K562 (cell line): ENCODE data around the gene LHPP. TPM values are rescaled to one million over a fixed set of nuclear protein-coding genes. Genes with fewer than 3 reads are reported as not detected.

Experiments used
- ATAC-seq: fragments of 200-7000 bp; cut with Tn5 transposase; 3 replicates; pipeline ENCODE4 v1.9.1; 2020; ENCODE audit warnings: moderate library complexity
- BruUV-seq: library from RNA; stranded (reverse); fragments of 400-500 nt; replicated peaks from 2 replicates; lab custom pipeline; 2021; lab: Mats Ljungman, UMichigan
- CTCF ChIA-PET: fragments of 300-600 bp; formaldehyde crosslinking; extraction: SDS; loops from one replicate; lab custom pipeline; 2021; ENCODE audit warnings: low intra/inter-chr PET ratio; lab: Yijun Ruan, JAX
- POLR2A ChIA-PET: fragments of 300-600, 350-650 bp; sonication (Branson Sonifier 250); formaldehyde crosslinking; extraction: SDS; loops from one replicate; lab custom pipeline; 2021; ENCODE audit warnings: antibody characterized with exemption, inconsistent platforms; lab: Yijun Ruan, JAX
- DNase-seq, 4 experiments: peaks; one replicate each; pipeline versions ENCODE4 v3.0.0 to v3.0.0-alpha.2; 2011 to 2018; ENCODE audit warnings: low spot score in 3 of 4, mixed read lengths in 3 of 4; ENCODE audit errors: extremely low read depth in 1 of 4
- FAIRE-seq: peaks from 2 replicates; lab custom pipeline; 2011; peaks lifted over from hg19 to GRCh38; lab: Jason Lieb, UNC
- H2AFZ ChIP-seq: 2 replicates; pipeline ENCODE4 v1.6.0; 2011; ENCODE audit warnings: low read depth, low read length, control low read depth, inconsistent platforms
- H3K27ac ChIP-seq: fragments of 200-600 bp; 3 replicates; pipeline ENCODE4 v1.8.0; 2011; ENCODE audit warnings: low read depth, mild to moderate bottlenecking, control low read depth, inconsistent platforms, low read length, moderate library complexity, mixed read lengths; ENCODE audit errors: extremely low read depth
- H3K27me3 ChIP-seq, 2 experiments: fragments of 300-600 bp in 1 of 2; 2 replicates in 1 of 2; 3 replicates in 1 of 2; pipeline versions ENCODE4 v1.6.0 to v1.8.0; 2011; ENCODE audit warnings: inconsistent platforms in 2 of 2, low read length in 2 of 2, mild to moderate bottlenecking in 1 of 2, mixed read lengths in 1 of 2, moderate library complexity in 1 of 2; ENCODE audit not compliant: control insufficient read depth in 2 of 2, insufficient read depth in 2 of 2
- H3K36me3 ChIP-seq: fragments of 300-600 bp; 3 replicates; pipeline ENCODE4 v1.8.0; 2011; ENCODE audit warnings: mild to moderate bottlenecking, low read length, inconsistent platforms; ENCODE audit not compliant: control insufficient read depth, insufficient read depth
- H3K4me1 ChIP-seq, 2 experiments: fragments of 200-600 bp in 1 of 2; replicated peaks in 1 of 2; 2 replicates in 1 of 2; 3 replicates in 1 of 2; pipeline versions ENCODE4 v1.5.1 to v1.8.0; 2011; ENCODE audit warnings: inconsistent platforms in 2 of 2, low read length in 2 of 2, mild to moderate bottlenecking in 1 of 2, mixed read lengths in 1 of 2, moderate library complexity in 1 of 2; ENCODE audit not compliant: control insufficient read depth in 2 of 2, insufficient read depth in 2 of 2
- H3K4me2 ChIP-seq: 2 replicates; pipeline ENCODE4 v1.6.1; 2011; ENCODE audit warnings: low read length, control low read depth, inconsistent platforms, mixed read lengths; ENCODE audit not compliant: insufficient read depth
- H3K4me3 ChIP-seq: fragments of 200-600 bp; sonication (generic), shearing (Covaris generic); 2 replicates; pipeline ENCODE4 v1.5.1; 2016; ENCODE audit warnings: control low read depth, inconsistent platforms
- H3K79me2 ChIP-seq: fragments of 200-600 bp; 3 replicates; pipeline ENCODE4 v1.8.0; 2011; ENCODE audit warnings: low read length, inconsistent platforms; ENCODE audit not compliant: control insufficient read depth, insufficient read depth
- H3K9ac ChIP-seq, 2 experiments: 2 replicates each; pipeline versions ENCODE4 v1.6.0 to v1.6.1; 2011; ENCODE audit warnings: low read depth in 2 of 2, low read length in 2 of 2, control low read depth in 1 of 2, inconsistent platforms in 1 of 2, mild to moderate bottlenecking in 1 of 2, mixed read lengths in 1 of 2; ENCODE audit not compliant: insufficient read depth in 1 of 2
- H3K9me1 ChIP-seq: one replicate; pipeline ENCODE4 v1.6.0; 2011; ENCODE audit warnings: inconsistent platforms, mild to moderate bottlenecking, low read length, moderate library complexity; ENCODE audit not compliant: control insufficient read depth, insufficient read depth
- H3K9me3 ChIP-seq: replicated peaks from 2 replicates; pipeline ENCODE4 v1.5.1; 2011; ENCODE audit warnings: low read depth, low read length, inconsistent platforms; ENCODE audit not compliant: control insufficient read depth, insufficient read depth
- H4K20me1 ChIP-seq: replicated peaks from 2 replicates; pipeline ENCODE4 v1.6.1; 2011; ENCODE audit warnings: low read length, inconsistent platforms, mixed read lengths; ENCODE audit not compliant: control insufficient read depth, insufficient read depth
- BRCA1 ChIP-seq, 2 experiments: fragments of 450-650 bp in 1 of 2; sonication (generic) in 1 of 2; formaldehyde crosslinking in 1 of 2; IDR thresholded peaks; 2 replicates each; pipeline versions ENCODE4 v1.5.0 to v1.6.1; 2017 to 2020; ENCODE audit warnings: mild to moderate bottlenecking in 1 of 2, missing genetic modification reagents in 1 of 2
- ELK3 ChIP-seq: fragments of 450-650 bp; formaldehyde crosslinking; IDR thresholded peaks from 2 replicates; pipeline ENCODE4 v1.4.0; 2020; ENCODE audit warnings: mild to moderate bottlenecking
- EP400 ChIP-seq: fragments of 450-650 bp; IDR thresholded peaks from 2 replicates; pipeline ENCODE4 v1.6.1; 2017; ENCODE audit warnings: antibody characterized with exemption, mild to moderate bottlenecking, moderate library complexity
- GATAD2A ChIP-seq: fragments of 450-650 bp; IDR thresholded peaks from 2 replicates; pipeline ENCODE4 v1.6.1; 2017
- HNRNPLL ChIP-seq: fragments of 200-400 bp; formaldehyde crosslinking; IDR thresholded peaks from 2 replicates; pipeline ENCODE4 v1.6.1; 2017; ENCODE audit warnings: low read length, low read depth, mild to moderate bottlenecking; ENCODE audit not compliant: poor library complexity, severe bottlenecking
- JUNB ChIP-seq: fragments of 450-650 bp; formaldehyde crosslinking; conservative IDR thresholded peaks from 2 replicates; pipeline ENCODE4 v1.4.0; 2020; ENCODE audit warnings: mild to moderate bottlenecking
- RBFOX2 ChIP-seq: fragments of 200-400 bp; formaldehyde crosslinking; IDR thresholded peaks from 2 replicates; pipeline ENCODE4 v1.6.1; 2017; ENCODE audit warnings: low read depth, mild to moderate bottlenecking, low read length, moderate library complexity
- XRCC5 ChIP-seq: fragments of 200-400 bp; formaldehyde crosslinking; IDR thresholded peaks from 2 replicates; pipeline ENCODE4 v1.6.1; 2017; ENCODE audit warnings: low read depth, mild to moderate bottlenecking, low read length
- ZNF511 ChIP-seq: sonication (generic); formaldehyde crosslinking; IDR thresholded peaks from 2 replicates; pipeline ENCODE4 v1.8.0; 2022; ENCODE audit warnings: mild to moderate bottlenecking, missing genetic modification reagents
- WGBS: fragments of 100-300 bp; shearing (Covaris generic); methylation state at CpG from one replicate; pipeline ENCODE4 v1.1.6; 2016; ENCODE audit warnings: low coverage, mixed read lengths; ENCODE audit not compliant: insufficient coverage; ENCODE audit errors: missing lambda C conversion rate; 5-methylcytosine and 5-hydroxymethylcytosine counted together
- in situ Hi-C: fragments of 300-500 bp; cut with MboI; formaldehyde crosslinking; loops from 4 replicates; pipeline ENCODE4 v1.15.0; 2018; ENCODE audit warnings: inconsistent platforms, mixed read lengths
- intact Hi-C: fragments of 100-400 bp; cut with micrococcal nuclease; formaldehyde crosslinking; loops from 2 replicates; pipeline ENCODE4 v1.14.2; 2022
- polyA plus RNA-seq, 8 experiments: library from polyadenylated mRNA; depleted of rRNA in 4 of 8; stranded (reverse) in 5 of 8; unstranded in 3 of 8; fragments of >200 nt; fragmentation: Nextera tagmentation in 2 of 8; fragmentation: Illumina TruSeq in 1 of 8; extraction: Ambion mirVana in 2 of 8; extraction: Trizol in 1 of 8; gene quantifications; 2 replicates each; pipeline versions ENCODE4 v1.2.1 to v1.2.3, GENCODE V29; 2011 to 2014; ENCODE audit warnings: inconsistent platforms in 1 of 8, missing spikeins in 1 of 8
- total RNA-seq, 7 experiments: library from RNA; depleted of rRNA in 6 of 7; stranded (reverse); fragments of >200 nt in 6 of 7; fragmentation: Illumina TruSeq in 2 of 7; extraction: Trizol in 2 of 7; gene quantifications; 2 replicates each; pipeline versions ENCODE4 v1.2.1 to v1.2.3, GENCODE V29; 2011 to 2021; ENCODE audit warnings: low replicate concordance in 1 of 7
- TF ChIP-seq, protein P1 (sequence below): fragments of 200-800 bp; sonication (Bioruptor generic); IDR thresholded peaks from 2 replicates; pipeline ENCODE4 v1.6.1; 2017; ENCODE audit warnings: missing genetic modification characterization, missing compliant biosample characterization

The LHPP gene
- total and polyA plus RNA-seq, 9 of the 15 experiments (the other 6 are each of a cell fraction or from before 2014, with no cell fraction given), result 0.34 to 7.4 (median 3.0) TPM

- TF ChIP-seq EP400, result no peak
- TF ChIP-seq HNRNPLL, result no peak
- TF ChIP-seq GATAD2A, result no peak
- TF ChIP-seq BRCA1 (IDR thresholded peaks at IDR 0.05), result no peak
- TF ChIP-seq BRCA1 (CRISPR knock-in tag; IDR thresholded peaks at IDR 0.05), result no peak
- TF ChIP-seq XRCC5, result no peak
- TF ChIP-seq RBFOX2, result no peak
Measured at GRCh38 chr10:124455441-124455840, 6.2 kb upstream of the LHPP start (continued).

DNA sequence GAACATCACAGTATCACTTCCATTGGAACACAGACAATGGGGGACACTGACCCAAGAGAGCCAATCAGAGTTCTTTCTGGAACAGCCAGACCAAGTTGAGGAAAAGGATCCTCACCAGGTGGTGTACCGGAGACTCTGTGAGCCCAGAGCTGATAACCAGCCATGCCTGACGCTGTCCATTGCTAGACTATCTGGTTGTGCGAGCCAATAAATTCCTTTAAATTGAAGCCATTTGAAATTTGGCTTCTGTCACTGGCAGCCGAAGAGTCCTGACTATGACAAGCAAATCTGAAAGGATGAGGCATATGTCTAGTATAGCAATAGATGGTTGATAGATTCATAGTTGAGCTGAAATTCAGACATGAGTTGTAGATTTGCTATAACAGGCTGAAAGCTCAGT is 3.1 kb upstream of the LHPP start:
- Histone ChIP-seq H4K20me1 (no peaks in the 10 kb centered on the region), H3K27ac (no peak overlapping the region), H3K79me2 (peaks cover 5% of the 10 kb centered on the region; the same call in 1 of the 3 replicates), H2AFZ (no peak overlapping the region), H3K9me3 (no peaks in the 10 kb centered on the region), H3K4me2 (no peak overlapping the region), H3K4me1 (peaks cover 10 to 14% of the 10 kb centered on the region in 2 experiments; a peak in 4 of 5 replicates), H3K36me3 (no peaks in the 10 kb centered on the region), H3K4me3 (no peak overlapping the region), H3K27me3 (no peaks in the 10 kb centered on the region), H3K9me1 (no peaks in the 10 kb centered on the region), H3K9ac (no peak overlapping the region)
- in situ Hi-C loops, result no loop called here
- DNase-seq (no peak), ATAC-seq (no peak), FAIRE-seq (peak; percentile 46)
- WGBS, result 29% methylated on average over 4 of the region's 4 CpGs
- intact Hi-C loops, result no loop called here
- CTCF ChIA-PET, result no interaction called here
- BruUV-seq, result no TSS peak
- POLR2A ChIA-PET, result no interaction called here
- TF ChIP-seq JUNB (no peak), ELK3 (CRISPR knock-in tag) (no peak), ZNF511 (no peak)
- TF ChIP-seq, protein P1, sequence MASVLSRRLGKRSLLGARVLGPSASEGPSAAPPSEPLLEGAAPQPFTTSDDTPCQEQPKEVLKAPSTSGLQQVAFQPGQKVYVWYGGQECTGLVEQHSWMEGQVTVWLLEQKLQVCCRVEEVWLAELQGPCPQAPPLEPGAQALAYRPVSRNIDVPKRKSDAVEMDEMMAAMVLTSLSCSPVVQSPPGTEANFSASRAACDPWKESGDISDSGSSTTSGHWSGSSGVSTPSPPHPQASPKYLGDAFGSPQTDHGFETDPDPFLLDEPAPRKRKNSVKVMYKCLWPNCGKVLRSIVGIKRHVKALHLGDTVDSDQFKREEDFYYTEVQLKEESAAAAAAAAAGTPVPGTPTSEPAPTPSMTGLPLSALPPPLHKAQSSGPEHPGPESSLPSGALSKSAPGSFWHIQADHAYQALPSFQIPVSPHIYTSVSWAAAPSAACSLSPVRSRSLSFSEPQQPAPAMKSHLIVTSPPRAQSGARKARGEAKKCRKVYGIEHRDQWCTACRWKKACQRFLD (CRISPR knock-in tag), result no peak
